Chondrocyte (in vitro differentiated cells): ENCODE measurements around the gene SAMD5. TPM values are rescaled to one million over a fixed set of nuclear protein-coding genes. Genes with fewer than 3 reads are reported as not detected.

Source experiments
- DNase-seq: peaks from one replicate; pipeline ENCODE4 v3.0.0; 2021; ENCODE audit warnings: mixed read lengths, low spot score
- H3K27ac Mint-ChIP-seq: one replicate; pipeline ENCODE4 v1.8.0; 2021; ENCODE audit warnings: mild to moderate bottlenecking, moderate library complexity, mixed read lengths; ENCODE audit not compliant: unreplicated experiment
- H3K27me3 Mint-ChIP-seq: 2 replicates; pipeline ENCODE4 v1.8.0; 2021; ENCODE audit warnings: low read depth, mixed read lengths
- H3K36me3 Mint-ChIP-seq: 2 replicates; pipeline ENCODE4 v1.8.0; 2021; ENCODE audit warnings: low read depth, mixed read lengths
- H3K4me1 Mint-ChIP-seq: 2 replicates; pipeline ENCODE4 v1.8.0; 2021; ENCODE audit warnings: low read depth, mild to moderate bottlenecking, mixed read lengths
- H3K4me3 Mint-ChIP-seq: one replicate; pipeline ENCODE4 v1.8.0; 2021; ENCODE audit warnings: mild to moderate bottlenecking, moderate library complexity, mixed read lengths; ENCODE audit not compliant: unreplicated experiment
- H3K9me3 Mint-ChIP-seq: 2 replicates; pipeline ENCODE4 v1.8.0; 2021; ENCODE audit warnings: low read depth, mixed read lengths
- CTCF ChIP-seq: fragments of 200-600 bp; sonication (generic); IDR thresholded peaks from 2 replicates; pipeline ENCODE4 v1.5.0; 2021; ENCODE audit warnings: antibody characterized with exemption, mild to moderate bottlenecking, moderate library complexity
- total RNA-seq: library from RNA; stranded (reverse); gene quantifications from 3 replicates; pipeline ENCODE4 v1.2.1, GENCODE V29; 2021

Gene SAMD5
- total RNA-seq, 1 donor from 2014 or later, result 9.2 TPM

- peaks cover 2% of the 10 kb centered on the region for H3K36me3 Mint-ChIP-seq
These were observed 45.8 kb downstream of the SAMD5 start for GRCh38 chr6:147554281-147554680.

GRCh38 chr6:147559006-147559405 is 50.5 kb downstream of the SAMD5 start:
- Mint-ChIP-seq H3K4me3 (no peak overlapping the region), H3K9me3 (peaks cover 5% of the 10 kb centered on the region), H3K4me1 (peaks cover 19% of the 10 kb centered on the region), H3K36me3 (peaks cover 2% of the 10 kb centered on the region), H3K27ac (no peak overlapping the region), H3K27me3 (no peaks in the 10 kb centered on the region)
- no peak for TF ChIP-seq CTCF
- DNase-seq, result no peak

More at GRCh38 chr6:147554281-147554680, 45.8 kb downstream of the SAMD5 start:
- Mint-ChIP-seq H3K4me1 (peaks cover 16% of the 10 kb centered on the region), H3K27ac (no peak overlapping the region), H3K9me3 (peaks cover 8% of the 10 kb centered on the region), H3K27me3 (no peaks in the 10 kb centered on the region), H3K4me3 (no peak overlapping the region)
- TF ChIP-seq CTCF, result no peak
- no peak for DNase-seq

GRCh38 chr6:147560670-147561069 is 52.2 kb downstream of the SAMD5 start:
- H3K36me3 Mint-ChIP-seq, result peaks cover 4% of the 10 kb centered on the region
- H3K4me1 Mint-ChIP-seq, result peaks cover 26% of the 10 kb centered on the region
- H3K4me3 Mint-ChIP-seq, result no peak overlapping the region
- H3K27ac Mint-ChIP-seq, result no peak overlapping the region
- DNase-seq, result no peak
- no peaks in the 10 kb centered on the region for H3K27me3 Mint-ChIP-seq
- TF ChIP-seq CTCF, result no peak
- peaks cover 5% of the 10 kb centered on the region for H3K9me3 Mint-ChIP-seq

GRCh38 chr6:147561726-147562125 is 53.2 kb downstream of the SAMD5 start:
- TF ChIP-seq CTCF, result no peak
- peaks cover 5% of the 10 kb centered on the region for H3K9me3 Mint-ChIP-seq
- peaks cover 4% of the 10 kb centered on the region for H3K36me3 Mint-ChIP-seq
- peaks cover 31% of the 10 kb centered on the region for H3K4me1 Mint-ChIP-seq
- no peaks in the 10 kb centered on the region for H3K27me3 Mint-ChIP-seq
- H3K4me3 Mint-ChIP-seq, result no peak overlapping the region
- H3K27ac Mint-ChIP-seq, result no peak overlapping the region
- DNase-seq, result no peak

GRCh38 chr6:147563472-147563871 is 55.0 kb downstream of the SAMD5 start:
- no peaks in the 10 kb centered on the region for H3K9me3 Mint-ChIP-seq
- no peaks in the 10 kb centered on the region for H3K27me3 Mint-ChIP-seq
- H3K4me3 Mint-ChIP-seq, result no peak overlapping the region
- H3K27ac Mint-ChIP-seq, result no peak overlapping the region
- peaks cover 2% of the 10 kb centered on the region for H3K36me3 Mint-ChIP-seq
- no peak for TF ChIP-seq CTCF
- H3K4me1 Mint-ChIP-seq, result peaks cover 31% of the 10 kb centered on the region
- DNase-seq, result no peak
